ENCODE measurements around the gene FRMD3.

The FRMD3 gene

DNA sequence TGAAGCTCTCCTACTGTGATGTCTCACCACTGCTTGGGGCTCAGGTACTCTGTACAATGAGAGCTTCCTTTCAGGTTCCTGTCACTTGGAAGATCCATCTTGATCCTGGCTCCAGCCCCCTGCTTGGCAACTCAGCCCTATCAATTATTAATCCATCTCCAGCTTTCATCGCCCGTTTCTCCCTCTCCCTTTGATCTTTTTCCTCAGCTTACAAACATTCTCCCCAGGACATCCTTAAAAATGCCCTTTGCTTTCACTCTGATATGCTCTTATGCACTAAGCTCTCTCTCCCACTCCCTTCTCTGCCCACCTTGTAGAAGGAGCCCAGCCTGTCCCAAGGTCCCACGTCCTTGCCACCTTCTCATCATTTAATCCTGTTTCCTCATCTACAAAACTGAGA is 109.0 kb downstream of the FRMD3 start:
- Mint-ChIP-seq H3K36me3 (ENCODE audit: low read depth) (no peaks in the 10 kb centered on the region), H3K4me1 (peaks cover 14% of the 10 kb centered on the region), H3K9me3 (no peaks in the 10 kb centered on the region), H3K27ac (no peak overlapping the region), H3K4me3 (no peak overlapping the region), H3K27me3 (ENCODE audit: low read depth) (no peaks in the 10 kb centered on the region)
- no peak for TF ChIP-seq CTCF (IDR thresholded peaks at IDR 0.05; ENCODE audit: unreplicated experiment in 3 of 3)

GRCh38 chr9:83425240-83425639 is 113.0 kb downstream of the FRMD3 start:
- no peak for TF ChIP-seq CTCF (IDR thresholded peaks at IDR 0.05; ENCODE audit: unreplicated experiment in 3 of 3)
- Mint-ChIP-seq H3K27ac (no peak overlapping the region), H3K36me3 (ENCODE audit: low read depth) (no peaks in the 10 kb centered on the region), H3K4me3 (no peak overlapping the region), H3K4me1 (peaks cover 23% of the 10 kb centered on the region), H3K9me3 (peaks cover 2% of the 10 kb centered on the region), H3K27me3 (ENCODE audit: low read depth) (no peaks in the 10 kb centered on the region)

GRCh38 chr9:83424831-83425230 is 113.4 kb downstream of the FRMD3 start:
- no peaks in the 10 kb centered on the region for H3K27me3 Mint-ChIP-seq (ENCODE audit: low read depth)
- H3K4me3 Mint-ChIP-seq: no peak overlapping the region
- peaks cover 2% of the 10 kb centered on the region for H3K9me3 Mint-ChIP-seq
- no peaks in the 10 kb centered on the region for H3K36me3 Mint-ChIP-seq (ENCODE audit: low read depth)
- peaks cover 28% of the 10 kb centered on the region for H3K4me1 Mint-ChIP-seq
- peak overlapping the region in 1 of 3 experiments; percentile 1 for H3K27ac Mint-ChIP-seq
- TF ChIP-seq CTCF (IDR thresholded peaks at IDR 0.05; ENCODE audit: unreplicated experiment in 3 of 3): no peak

DNA sequence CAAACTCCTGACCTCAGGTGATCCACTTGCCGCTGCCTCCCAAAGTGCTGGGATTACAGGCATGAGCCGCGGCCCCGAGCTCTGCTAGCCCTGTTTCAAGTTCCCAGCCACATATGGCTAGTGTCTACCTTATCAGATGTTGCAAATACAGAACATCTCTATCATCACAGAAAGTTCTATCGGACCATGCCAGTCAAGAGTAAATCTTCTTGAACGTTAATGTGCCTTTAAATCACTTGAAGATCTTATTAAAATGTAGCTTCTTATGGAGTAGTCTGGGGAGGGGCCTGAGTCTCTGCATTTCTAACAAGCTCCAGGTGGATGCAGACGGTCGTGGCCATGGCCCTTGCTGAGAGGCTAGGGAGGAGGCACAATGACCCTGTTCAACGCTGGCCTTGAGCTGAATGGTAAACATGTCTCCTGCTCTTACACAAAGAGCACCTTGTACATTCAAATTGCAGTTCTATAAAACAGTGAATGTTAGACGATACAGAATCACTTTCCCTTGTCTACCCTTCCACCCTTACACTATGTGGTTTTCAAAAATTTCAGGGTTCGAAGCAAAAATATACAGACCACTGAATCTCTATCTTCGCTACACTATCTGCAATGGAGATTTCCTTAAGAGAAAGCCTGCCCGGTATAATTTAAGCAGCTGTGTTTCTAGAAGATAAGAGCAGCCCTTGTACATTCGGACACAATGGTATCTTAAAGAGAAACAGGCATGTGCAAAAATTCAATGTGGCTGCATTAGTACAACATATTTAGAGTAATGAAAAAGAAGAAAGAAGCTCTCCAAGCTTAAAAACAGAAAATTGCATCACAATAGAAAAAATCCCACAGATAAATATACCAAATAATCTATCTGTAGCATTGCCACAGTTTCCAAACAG is 114.1 kb downstream of the FRMD3 start:
- Mint-ChIP-seq H3K9me3 (peaks cover 2% of the 10 kb centered on the region), H3K27ac (peak overlapping the region in 1 of 3 experiments; percentile 1), H3K27me3 (ENCODE audit: low read depth) (no peaks in the 10 kb centered on the region), H3K4me3 (no peak overlapping the region), H3K36me3 (ENCODE audit: low read depth) (no peaks in the 10 kb centered on the region), H3K4me1 (peaks cover 28% of the 10 kb centered on the region)
- no peak for TF ChIP-seq CTCF (IDR thresholded peaks at IDR 0.05; ENCODE audit: unreplicated experiment in 3 of 3)

DNA sequence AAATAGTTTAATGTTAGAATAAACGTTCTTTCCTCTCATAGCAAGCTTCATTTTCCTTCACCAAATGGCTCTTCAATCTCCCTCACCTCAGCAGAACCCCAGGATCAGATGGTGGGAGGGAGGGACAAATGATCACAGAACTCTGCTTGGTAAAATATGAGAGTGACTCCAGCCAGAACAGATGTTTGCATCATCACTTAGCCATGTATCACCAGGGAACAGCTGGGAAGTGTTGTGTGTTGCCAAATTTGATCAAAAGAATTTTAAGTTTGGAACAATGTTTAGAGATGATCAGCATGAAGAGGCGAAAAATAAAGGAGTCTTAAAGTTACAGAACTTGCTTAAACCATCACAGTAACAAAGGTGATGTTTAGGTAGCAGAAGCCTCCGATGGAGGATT is 115.7 kb downstream of the FRMD3 start:
- Mint-ChIP-seq H3K4me3 (no peak overlapping the region), H3K27me3 (ENCODE audit: low read depth) (no peaks in the 10 kb centered on the region)
- TF ChIP-seq CTCF (IDR thresholded peaks at IDR 0.05; ENCODE audit: unreplicated experiment in 3 of 3): no peak

GRCh38 chr9:83420486-83420885 is 117.7 kb downstream of the FRMD3 start:
- H3K27ac Mint-ChIP-seq: no peak overlapping the region
- no peak for TF ChIP-seq CTCF (IDR thresholded peaks at IDR 0.05; ENCODE audit: unreplicated experiment in 3 of 3)
- no peaks in the 10 kb centered on the region for H3K27me3 Mint-ChIP-seq (ENCODE audit: low read depth)
- H3K9me3 Mint-ChIP-seq: peaks cover 10% of the 10 kb centered on the region
- peaks cover 4% of the 10 kb centered on the region for H3K36me3 Mint-ChIP-seq (ENCODE audit: low read depth)
- H3K4me1 Mint-ChIP-seq: peaks cover 28% of the 10 kb centered on the region
- H3K4me3 Mint-ChIP-seq: no peak overlapping the region

More for the DNA sequence above, 115.7 kb downstream of the FRMD3 start:
- H3K4me1 Mint-ChIP-seq: peaks cover 28% of the 10 kb centered on the region
- no peak overlapping the region for H3K27ac Mint-ChIP-seq
- H3K9me3 Mint-ChIP-seq: peaks cover 6% of the 10 kb centered on the region
- H3K36me3 Mint-ChIP-seq (ENCODE audit: low read depth): no peaks in the 10 kb centered on the region
